ENCODE results near the gene FGFRL1. TPM values are rescaled to one million over a fixed set of nuclear protein-coding genes. Genes with fewer than 3 reads are reported as not detected.

Gene FGFRL1
- total and polyA plus RNA-seq, 2 donors (not counting 1 experiment from before 2014, with no cell fraction given), result 6.1 to 10.0 TPM

DNA sequence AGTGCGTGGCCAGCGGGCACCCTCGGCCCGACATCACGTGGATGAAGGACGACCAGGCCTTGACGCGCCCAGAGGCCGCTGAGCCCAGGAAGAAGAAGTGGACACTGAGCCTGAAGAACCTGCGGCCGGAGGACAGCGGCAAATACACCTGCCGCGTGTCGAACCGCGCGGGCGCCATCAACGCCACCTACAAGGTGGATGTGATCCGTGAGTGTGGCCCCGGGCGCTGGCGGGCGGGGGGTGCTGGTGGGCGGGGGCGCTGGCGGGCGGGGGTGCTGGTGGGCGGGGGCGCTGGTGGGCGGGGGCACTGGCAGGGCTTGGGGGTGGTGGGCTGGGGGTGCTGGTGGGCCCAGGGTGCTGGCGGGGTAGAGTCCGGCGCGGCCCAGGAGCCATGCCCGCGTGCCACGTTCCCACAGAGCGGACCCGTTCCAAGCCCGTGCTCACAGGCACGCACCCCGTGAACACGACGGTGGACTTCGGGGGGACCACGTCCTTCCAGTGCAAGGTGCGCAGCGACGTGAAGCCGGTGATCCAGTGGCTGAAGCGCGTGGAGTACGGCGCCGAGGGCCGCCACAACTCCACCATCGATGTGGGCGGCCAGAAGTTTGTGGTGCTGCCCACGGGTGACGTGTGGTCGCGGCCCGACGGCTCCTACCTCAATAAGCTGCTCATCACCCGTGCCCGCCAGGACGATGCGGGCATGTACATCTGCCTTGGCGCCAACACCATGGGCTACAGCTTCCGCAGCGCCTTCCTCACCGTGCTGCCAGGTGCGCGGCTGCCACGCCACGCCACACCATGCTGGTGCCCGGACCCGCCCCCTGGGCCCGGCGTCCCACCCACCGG lies 12.7 kb downstream of the FGFRL1 start:
- H3K9ac ChIP-seq (ENCODE audit: insufficient read depth, low read length), result no peak overlapping the region
- H3K9me3 ChIP-seq (ENCODE audit: control insufficient read depth, insufficient read depth, low read depth, low read length), result no peaks in the 10 kb centered on the region
- H4K20me1 ChIP-seq (ENCODE audit: control insufficient read depth, extremely low read depth, insufficient read depth, low read length), result no peaks in the 10 kb centered on the region
- no peak overlapping the region for H2AFZ ChIP-seq (ENCODE audit: low read length)
- H3K4me3 ChIP-seq (replicated peaks in 1 of 4; ENCODE audit: control extremely low read depth in 1 of 4, insufficient read depth in 1 of 4, low read depth in 3 of 4, low read length in 4 of 4), result no peak overlapping the region
- H3K4me1 ChIP-seq (ENCODE audit: control insufficient read depth, extremely low read depth, insufficient read depth, low read length), result no peaks in the 10 kb centered on the region
- DNase-seq (ENCODE audit: low read depth in 2 of 2), result no peak
- H3K36me3 ChIP-seq (ENCODE audit: control insufficient read depth, insufficient read depth, low read length), result peaks cover 2% of the 10 kb centered on the region
- no peaks in the 10 kb centered on the region for H3K27me3 ChIP-seq (ENCODE audit: control insufficient read depth, insufficient read depth, low read length)
- H3K4me2 ChIP-seq (ENCODE audit: extremely low read depth, insufficient read depth, low read length), result no peak overlapping the region
- no peaks in the 10 kb centered on the region for H3K79me2 ChIP-seq (ENCODE audit: control insufficient read depth, insufficient read depth, low read length)
- no peak overlapping the region for H3K27ac ChIP-seq (ENCODE audit: insufficient read depth, low read length)
- no peak for TF ChIP-seq EZH2 (IDR thresholded peaks at IDR 0.05; ENCODE audit: low read length, missing control alignments)
- TF ChIP-seq, protein P1, sequence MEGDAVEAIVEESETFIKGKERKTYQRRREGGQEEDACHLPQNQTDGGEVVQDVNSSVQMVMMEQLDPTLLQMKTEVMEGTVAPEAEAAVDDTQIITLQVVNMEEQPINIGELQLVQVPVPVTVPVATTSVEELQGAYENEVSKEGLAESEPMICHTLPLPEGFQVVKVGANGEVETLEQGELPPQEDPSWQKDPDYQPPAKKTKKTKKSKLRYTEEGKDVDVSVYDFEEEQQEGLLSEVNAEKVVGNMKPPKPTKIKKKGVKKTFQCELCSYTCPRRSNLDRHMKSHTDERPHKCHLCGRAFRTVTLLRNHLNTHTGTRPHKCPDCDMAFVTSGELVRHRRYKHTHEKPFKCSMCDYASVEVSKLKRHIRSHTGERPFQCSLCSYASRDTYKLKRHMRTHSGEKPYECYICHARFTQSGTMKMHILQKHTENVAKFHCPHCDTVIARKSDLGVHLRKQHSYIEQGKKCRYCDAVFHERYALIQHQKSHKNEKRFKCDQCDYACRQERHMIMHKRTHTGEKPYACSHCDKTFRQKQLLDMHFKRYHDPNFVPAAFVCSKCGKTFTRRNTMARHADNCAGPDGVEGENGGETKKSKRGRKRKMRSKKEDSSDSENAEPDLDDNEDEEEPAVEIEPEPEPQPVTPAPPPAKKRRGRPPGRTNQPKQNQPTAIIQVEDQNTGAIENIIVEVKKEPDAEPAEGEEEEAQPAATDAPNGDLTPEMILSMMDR (conservative IDR thresholded peaks at IDR 0.05 in 1 of 2, IDR thresholded peaks at IDR 0.05 in 1 of 2; ENCODE audit: low read depth in 1 of 2, low read length in 2 of 2), result no peak

DNA sequence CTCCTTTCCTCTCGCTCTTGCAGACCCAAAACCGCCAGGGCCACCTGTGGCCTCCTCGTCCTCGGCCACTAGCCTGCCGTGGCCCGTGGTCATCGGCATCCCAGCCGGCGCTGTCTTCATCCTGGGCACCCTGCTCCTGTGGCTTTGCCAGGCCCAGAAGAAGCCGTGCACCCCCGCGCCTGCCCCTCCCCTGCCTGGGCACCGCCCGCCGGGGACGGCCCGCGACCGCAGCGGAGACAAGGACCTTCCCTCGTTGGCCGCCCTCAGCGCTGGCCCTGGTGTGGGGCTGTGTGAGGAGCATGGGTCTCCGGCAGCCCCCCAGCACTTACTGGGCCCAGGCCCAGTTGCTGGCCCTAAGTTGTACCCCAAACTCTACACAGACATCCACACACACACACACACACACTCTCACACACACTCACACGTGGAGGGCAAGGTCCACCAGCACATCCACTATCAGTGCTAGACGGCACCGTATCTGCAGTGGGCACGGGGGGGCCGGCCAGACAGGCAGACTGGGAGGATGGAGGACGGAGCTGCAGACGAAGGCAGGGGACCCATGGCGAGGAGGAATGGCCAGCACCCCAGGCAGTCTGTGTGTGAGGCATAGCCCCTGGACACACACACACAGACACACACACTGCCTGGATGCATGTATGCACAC lies 13.6 kb downstream of the FGFRL1 start:
- H3K9me3 ChIP-seq (ENCODE audit: control insufficient read depth, insufficient read depth, low read depth, low read length), result no peaks in the 10 kb centered on the region
- H3K27me3 ChIP-seq (ENCODE audit: control insufficient read depth, insufficient read depth, low read length), result no peaks in the 10 kb centered on the region
- H2AFZ ChIP-seq (ENCODE audit: low read length), result no peak overlapping the region
- no peaks in the 10 kb centered on the region for H3K4me1 ChIP-seq (ENCODE audit: control insufficient read depth, extremely low read depth, insufficient read depth, low read length)
- H3K4me3 ChIP-seq (replicated peaks in 1 of 4; ENCODE audit: control extremely low read depth in 1 of 4, insufficient read depth in 1 of 4, low read depth in 3 of 4, low read length in 4 of 4), result no peak overlapping the region
- H3K4me2 ChIP-seq (ENCODE audit: extremely low read depth, insufficient read depth, low read length), result no peak overlapping the region
- no peak overlapping the region for H3K9ac ChIP-seq (ENCODE audit: insufficient read depth, low read length)
- peaks cover 2% of the 10 kb centered on the region for H3K36me3 ChIP-seq (ENCODE audit: control insufficient read depth, insufficient read depth, low read length)
- no peak overlapping the region for H3K27ac ChIP-seq (ENCODE audit: insufficient read depth, low read length)
- no peaks in the 10 kb centered on the region for H4K20me1 ChIP-seq (ENCODE audit: control insufficient read depth, extremely low read depth, insufficient read depth, low read length)
- DNase-seq (ENCODE audit: low read depth in 2 of 2), result no peak
- H3K79me2 ChIP-seq (ENCODE audit: control insufficient read depth, insufficient read depth, low read length), result no peaks in the 10 kb centered on the region
- TF ChIP-seq, protein P1 (conservative IDR thresholded peaks at IDR 0.05 in 1 of 2, IDR thresholded peaks at IDR 0.05 in 1 of 2; ENCODE audit: low read depth in 1 of 2, low read length in 2 of 2), result no peak
- TF ChIP-seq EZH2 (IDR thresholded peaks at IDR 0.05; ENCODE audit: low read length, missing control alignments), result no peak

DNA sequence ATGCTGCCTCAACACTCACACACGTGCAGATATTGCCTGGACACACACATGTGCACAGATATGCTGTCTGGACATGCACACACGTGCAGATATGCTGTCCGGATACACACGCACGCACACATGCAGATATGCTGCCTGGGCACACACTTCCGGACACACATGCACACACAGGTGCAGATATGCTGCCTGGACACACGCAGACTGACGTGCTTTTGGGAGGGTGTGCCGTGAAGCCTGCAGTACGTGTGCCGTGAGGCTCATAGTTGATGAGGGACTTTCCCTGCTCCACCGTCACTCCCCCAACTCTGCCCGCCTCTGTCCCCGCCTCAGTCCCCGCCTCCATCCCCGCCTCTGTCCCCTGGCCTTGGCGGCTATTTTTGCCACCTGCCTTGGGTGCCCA lies 14.7 kb downstream of the FGFRL1 start:
- H3K36me3 ChIP-seq (ENCODE audit: control insufficient read depth, insufficient read depth, low read length), result peaks cover 2% of the 10 kb centered on the region
- TF ChIP-seq EZH2 (IDR thresholded peaks at IDR 0.05; ENCODE audit: low read length, missing control alignments), result no peak
- TF ChIP-seq, protein P1 (conservative IDR thresholded peaks at IDR 0.05 in 1 of 2, IDR thresholded peaks at IDR 0.05 in 1 of 2; ENCODE audit: low read depth in 1 of 2, low read length in 2 of 2), result no peak
- no peak overlapping the region for H3K9ac ChIP-seq (ENCODE audit: insufficient read depth, low read length)
- H3K27me3 ChIP-seq (ENCODE audit: control insufficient read depth, insufficient read depth, low read length), result no peaks in the 10 kb centered on the region
- no peak overlapping the region for H3K4me2 ChIP-seq (ENCODE audit: extremely low read depth, insufficient read depth, low read length)
- H3K4me3 ChIP-seq (replicated peaks in 1 of 4; ENCODE audit: control extremely low read depth in 1 of 4, insufficient read depth in 1 of 4, low read depth in 3 of 4, low read length in 4 of 4), result no peak overlapping the region
- no peaks in the 10 kb centered on the region for H3K79me2 ChIP-seq (ENCODE audit: control insufficient read depth, insufficient read depth, low read length)
- DNase-seq (ENCODE audit: low read depth in 2 of 2), result no peak
- no peaks in the 10 kb centered on the region for H3K9me3 ChIP-seq (ENCODE audit: control insufficient read depth, insufficient read depth, low read depth, low read length)
- no peak overlapping the region for H2AFZ ChIP-seq (ENCODE audit: low read length)
- no peak overlapping the region for H3K27ac ChIP-seq (ENCODE audit: insufficient read depth, low read length)
- no peaks in the 10 kb centered on the region for H4K20me1 ChIP-seq (ENCODE audit: control insufficient read depth, extremely low read depth, insufficient read depth, low read length)
- no peaks in the 10 kb centered on the region for H3K4me1 ChIP-seq (ENCODE audit: control insufficient read depth, extremely low read depth, insufficient read depth, low read length)

Measured in fibroblast of lung (primary cell).